NCI-H128 (cell line): ENCODE results near the gene BOLA3.
"Not testable (repeated sequence)": the region's sequence is repeated elsewhere in the genome, so short reads cannot be mapped to it uniquely, and the experiment has no call there.

Experiments used
- DNase-seq: peaks from one replicate; lab custom pipeline; 2025; ENCODE audit not compliant: unreplicated experiment; lab: John Stamatoyannopoulos, UW

Gene BOLA3

GRCh38 chr2:74104839-74105238, 42.9 kb downstream of the BOLA3 start:
- DNase-seq, result no peak

DNA sequence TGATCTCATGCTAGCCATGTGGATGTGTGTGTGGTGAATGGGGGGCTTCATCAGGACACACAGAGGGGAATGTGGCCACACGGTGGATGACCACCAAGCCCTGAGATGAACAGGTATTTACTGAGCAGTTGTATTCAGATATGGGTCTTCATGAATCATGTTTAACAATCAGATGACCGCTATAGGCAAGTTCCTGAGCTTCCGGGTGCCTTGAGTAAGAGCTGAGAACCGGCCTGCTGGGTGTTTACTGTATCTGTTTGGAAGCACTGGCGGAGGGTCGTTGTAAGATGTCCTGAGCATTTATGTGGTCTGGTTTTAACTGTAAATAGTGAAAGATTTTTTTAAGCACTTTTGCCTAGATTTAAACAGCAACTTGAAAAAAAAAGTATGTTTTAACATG, 43.9 kb downstream of the BOLA3 start:
- DNase-seq, result no peak

DNA sequence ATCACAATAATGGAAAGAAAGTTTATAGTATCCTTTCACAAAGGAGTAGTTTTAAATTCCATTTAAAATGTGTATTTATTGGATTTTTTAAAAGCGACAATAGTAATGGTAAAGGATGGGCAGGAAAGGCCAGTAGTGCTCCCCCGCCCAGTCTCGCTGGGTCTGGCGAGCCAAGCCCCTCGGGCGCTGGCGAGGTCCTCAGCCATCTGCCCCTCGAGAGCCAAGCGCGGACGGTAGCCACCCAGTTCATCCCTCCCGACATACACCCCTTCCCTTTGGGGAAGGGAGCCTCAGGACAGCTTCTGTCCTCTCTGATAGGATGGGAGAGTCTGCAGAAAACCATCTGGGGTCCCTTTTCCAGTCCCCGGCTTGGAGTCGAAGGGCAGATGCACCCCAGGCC, 45.2 kb downstream of the BOLA3 start:
- no peak for DNase-seq

DNA sequence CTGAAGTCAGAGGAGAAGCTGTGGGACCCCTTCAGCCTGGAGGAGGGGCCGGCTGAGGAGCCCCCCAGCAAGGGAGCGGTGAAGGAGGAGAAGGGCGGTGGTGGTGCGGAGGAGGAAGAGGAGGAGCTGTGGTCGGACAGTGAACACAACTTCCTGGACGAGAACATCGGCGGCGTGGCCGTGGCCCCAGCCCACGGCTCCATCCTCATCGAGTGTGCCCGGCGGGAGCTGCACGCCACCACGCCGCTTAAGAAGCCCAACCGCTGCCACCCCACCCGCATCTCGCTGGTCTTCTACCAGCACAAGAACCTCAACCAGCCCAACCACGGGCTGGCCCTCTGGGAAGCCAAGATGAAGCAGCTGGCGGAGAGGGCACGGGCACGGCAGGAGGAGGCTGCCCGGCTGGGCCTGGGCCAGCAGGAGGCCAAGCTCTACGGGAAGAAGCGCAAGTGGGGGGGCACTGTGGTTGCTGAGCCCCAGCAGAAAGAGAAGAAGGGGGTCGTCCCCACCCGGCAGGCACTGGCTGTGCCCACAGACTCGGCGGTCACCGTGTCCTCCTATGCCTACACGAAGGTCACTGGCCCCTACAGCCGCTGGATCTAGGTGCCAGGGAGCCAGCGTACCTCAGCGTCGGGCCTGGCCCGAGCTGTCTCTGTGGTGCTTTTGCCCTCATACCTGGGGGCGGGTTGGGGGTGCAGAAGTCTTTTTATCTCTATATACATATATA, 46.0 kb downstream of the BOLA3 start:
- no peak for DNase-seq

DNA sequence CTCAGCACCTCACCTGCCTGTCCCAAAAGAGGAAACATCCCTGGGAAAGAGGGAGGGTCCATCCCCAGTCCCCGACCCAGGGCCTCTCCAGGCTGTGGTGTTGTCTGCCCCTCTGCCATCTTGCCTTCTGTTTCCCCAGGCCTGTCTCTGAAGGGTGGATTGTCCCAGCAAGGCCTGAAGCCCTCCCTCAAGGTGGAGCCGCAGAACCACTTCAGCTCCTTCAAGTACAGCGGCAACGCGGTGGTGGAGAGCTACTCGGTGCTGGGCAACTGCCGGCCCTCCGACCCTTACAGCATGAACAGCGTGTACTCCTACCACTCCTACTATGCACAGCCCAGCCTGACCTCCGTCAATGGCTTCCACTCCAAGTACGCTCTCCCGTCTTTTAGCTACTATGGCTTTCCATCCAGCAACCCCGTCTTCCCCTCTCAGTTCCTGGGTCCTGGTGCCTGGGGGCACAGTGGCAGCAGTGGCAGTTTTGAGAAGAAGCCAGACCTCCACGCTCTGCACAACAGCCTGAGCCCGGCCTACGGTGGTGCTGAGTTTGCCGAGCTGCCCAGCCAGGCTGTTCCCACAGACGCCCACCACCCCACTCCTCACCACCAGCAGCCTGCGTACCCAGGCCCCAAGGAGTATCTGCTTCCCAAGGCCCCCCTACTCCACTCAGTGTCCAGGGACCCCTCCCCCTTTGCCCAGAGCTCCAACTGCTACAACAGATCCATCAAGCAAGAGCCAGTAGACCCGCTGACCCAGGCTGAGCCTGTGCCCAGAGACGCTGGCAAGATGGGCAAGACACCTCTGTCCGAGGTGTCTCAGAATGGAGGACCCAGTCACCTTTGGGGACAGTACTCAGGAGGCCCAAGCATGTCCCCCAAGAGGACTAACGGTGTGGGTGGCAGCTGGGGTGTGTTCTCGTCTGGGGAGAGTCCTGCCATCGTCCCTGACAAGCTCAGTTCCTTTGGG, 47.2 kb downstream of the BOLA3 start:
- no peak for DNase-seq

GRCh38 chr2:74099835-74100234, 47.9 kb downstream of the BOLA3 start:
- no peak for DNase-seq

- DNase-seq, result no peak
These were observed 48.4 kb downstream of the BOLA3 start for GRCh38 chr2:74099271-74099670.

DNA sequence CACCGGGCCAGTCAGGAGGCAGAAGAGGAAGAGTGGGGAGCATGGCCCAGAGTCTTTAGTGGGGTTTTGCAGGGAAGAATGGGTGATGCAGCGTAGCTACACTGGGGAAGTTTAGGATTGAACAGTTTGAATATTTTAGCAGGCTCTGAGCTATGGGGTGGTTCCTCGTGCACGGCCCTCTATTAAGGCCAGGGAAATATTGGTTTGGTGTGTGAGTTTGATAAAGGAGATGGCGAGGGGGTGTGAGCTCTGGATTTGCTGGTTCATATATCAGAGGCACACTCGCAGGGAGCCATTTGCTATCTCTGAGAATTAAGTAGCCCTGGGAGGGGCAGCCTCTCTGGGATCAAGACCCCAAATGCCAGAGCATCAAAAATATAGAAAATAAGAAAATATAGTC, 50.1 kb downstream of the BOLA3 start:
- no peak for DNase-seq

- DNase-seq, result no peak
These were observed 51.7 kb downstream of the BOLA3 start for GRCh38 chr2:74096052-74096451.

DNA sequence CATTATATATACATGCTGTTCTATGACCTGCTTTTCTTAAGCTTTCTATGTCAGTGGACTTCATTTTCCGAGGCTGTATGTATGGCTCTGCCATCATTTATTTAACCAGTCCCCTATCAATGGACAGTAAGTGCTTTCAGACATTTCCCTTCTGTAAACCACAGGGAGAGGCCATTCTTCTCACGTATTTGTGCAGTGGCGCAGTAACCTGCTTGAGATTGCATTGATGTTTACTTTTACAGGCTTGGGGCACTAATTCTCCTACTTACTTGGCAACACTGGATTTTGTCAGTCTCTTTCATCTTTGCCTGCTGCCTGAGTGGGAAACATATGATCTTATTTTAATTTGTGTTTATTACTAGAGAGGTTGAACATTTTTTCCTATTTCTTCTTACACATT, 52.1 kb downstream of the BOLA3 start:
- no peak for DNase-seq

GRCh38 chr2:74094291-74094690, 53.4 kb downstream of the BOLA3 start:
- DNase-seq, result no peak

DNA sequence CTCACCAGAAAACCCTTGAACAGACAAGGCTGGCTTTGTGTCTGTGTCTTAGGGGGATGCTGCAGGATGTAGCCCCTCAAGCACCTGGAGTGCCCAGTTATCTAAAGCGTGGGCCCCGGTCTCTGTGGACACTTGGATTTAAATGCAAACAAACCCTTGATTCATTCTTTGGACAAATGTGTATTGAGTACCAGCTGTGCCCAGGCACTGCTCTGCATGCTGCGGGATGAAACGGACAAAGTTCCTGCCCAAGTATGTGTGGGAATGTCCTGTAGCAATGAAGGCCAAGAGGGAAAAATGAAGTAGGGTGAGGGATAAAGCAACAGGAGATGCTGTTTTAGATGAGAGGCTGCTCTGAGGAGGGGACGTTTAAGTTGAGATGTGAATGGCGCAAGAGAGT, 53.9 kb downstream of the BOLA3 start:
- no peak for DNase-seq

DNA sequence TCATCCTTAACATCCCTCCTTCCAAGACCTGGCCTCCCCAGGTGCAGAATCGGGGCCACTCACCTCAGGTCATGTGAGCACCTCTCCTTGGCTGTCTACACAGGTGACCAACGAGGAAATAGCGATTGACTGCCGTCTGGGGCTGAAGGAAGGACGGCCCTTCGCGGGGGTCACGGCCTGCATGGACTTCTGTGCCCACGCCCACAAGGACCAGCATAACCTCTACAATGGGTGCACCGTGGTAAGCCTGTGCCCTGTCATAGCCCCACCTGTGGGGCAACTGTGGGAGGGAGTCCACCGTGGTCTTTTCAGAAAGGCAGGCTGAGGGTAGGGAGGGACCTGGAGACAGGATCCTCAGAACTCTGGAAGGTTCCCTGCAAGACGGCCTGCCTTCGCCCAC, 54.3 kb downstream of the BOLA3 start:
- DNase-seq, result no peak

DNA sequence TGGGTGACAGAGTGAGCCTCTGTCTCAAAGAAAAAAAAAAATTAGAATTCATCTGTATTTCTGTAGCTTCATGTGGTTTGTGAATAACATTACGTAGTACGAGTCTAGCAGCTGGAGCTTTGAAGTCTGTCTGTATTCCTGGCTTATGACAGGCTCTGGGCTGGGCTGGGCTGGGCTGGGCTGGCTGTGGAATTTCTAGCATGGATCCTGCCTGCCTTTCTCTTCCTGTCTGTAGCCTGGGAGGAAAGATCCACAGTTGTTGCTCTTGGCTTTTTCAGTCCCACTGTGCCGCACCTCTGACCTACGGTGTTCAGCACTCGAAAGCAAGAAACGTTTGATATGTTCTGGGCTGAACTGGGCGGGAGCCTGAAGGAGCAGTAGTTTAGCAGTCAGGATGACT, 55.4 kb downstream of the BOLA3 start:
- DNase-seq, result no peak

- DNase-seq, result no peak
These were observed 56.3 kb downstream of the BOLA3 start for GRCh38 chr2:74091391-74091790.

DNA sequence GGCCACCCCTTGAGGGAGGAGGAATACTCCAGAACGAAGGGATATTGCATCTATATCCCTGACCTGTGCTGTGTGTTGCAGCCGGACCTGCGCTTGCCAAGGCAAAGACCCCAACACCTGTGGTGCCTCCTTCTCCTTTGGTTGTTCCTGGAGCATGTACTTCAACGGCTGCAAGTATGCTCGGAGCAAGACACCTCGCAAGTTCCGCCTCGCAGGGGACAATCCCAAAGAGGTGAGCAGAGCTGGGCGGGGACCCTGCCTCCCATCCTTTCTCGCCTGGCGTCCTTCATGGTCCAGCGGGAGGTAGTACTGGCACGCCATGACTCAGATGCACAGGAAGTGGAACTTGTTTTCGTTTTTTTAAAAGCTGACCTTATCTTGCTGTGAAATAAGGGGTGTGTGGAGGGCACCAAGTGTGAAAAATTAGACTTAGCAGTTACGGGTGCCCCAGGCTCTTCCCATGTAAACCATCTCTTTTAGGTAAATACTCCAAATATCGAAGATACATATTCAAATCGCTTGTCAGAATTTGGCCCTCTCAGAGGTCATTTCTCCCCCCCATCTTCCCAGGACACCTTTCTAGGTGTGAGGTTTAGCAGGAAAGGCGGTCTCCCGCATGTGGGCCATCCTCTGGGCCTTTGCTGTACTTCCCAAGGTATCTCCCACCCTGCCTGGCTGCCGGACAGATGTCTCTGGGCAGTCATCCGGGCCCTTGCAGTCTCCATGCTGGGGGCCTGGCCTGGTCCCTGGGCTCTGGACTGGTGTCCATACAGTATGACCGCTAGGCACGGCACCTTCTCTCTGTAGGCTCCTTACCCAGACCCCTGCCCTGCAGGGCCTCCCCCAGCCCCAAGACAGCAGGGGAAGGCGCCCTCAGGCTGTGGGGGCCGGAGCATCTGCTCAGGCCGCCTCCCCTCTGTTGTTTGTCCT, 57.6 kb downstream of the BOLA3 start:
- no peak for DNase-seq

GRCh38 chr2:74088676-74089075, 59.0 kb downstream of the BOLA3 start:
- not testable (repeated sequence) for DNase-seq

GRCh38 chr2:74087696-74088095, 60.0 kb downstream of the BOLA3 start:
- no peak for DNase-seq

- DNase-seq, result no peak
These were observed 61.7 kb downstream of the BOLA3 start for GRCh38 chr2:74086021-74086420.
